OCI-LY1 (cell line): ENCODE measurements around the gene KCNIP3.
A peak's percentile ranks its signal among the peaks of the same experiment; 100 is the strongest.
"Not testable (repeated sequence)": the region's sequence is repeated elsewhere in the genome, so short reads cannot be mapped to it uniquely, and the experiment has no call there.

Experiments used
- CTCF ChIP-seq: fragments of 200-600 bp; sonication (generic), shearing (Covaris generic); IDR thresholded peaks from 2 replicates; pipeline ENCODE4 v1.5.1; 2017; ENCODE audit warnings: mild to moderate bottlenecking, antibody characterized with exemption, low read length, moderate library complexity, mixed read lengths
- EZH2 ChIP-seq: fragments of 200-600 bp; sonication (generic), shearing (Covaris generic); IDR thresholded peaks from 2 replicates; pipeline ENCODE4 v1.8.0; 2017; ENCODE audit warnings: borderline replicate concordance, mixed run types, mild to moderate bottlenecking, antibody characterized with exemption, low read length, moderate library complexity, mixed read lengths

- TF ChIP-seq CTCF = peak; percentile 70
- not testable (repeated sequence) for TF ChIP-seq EZH2
Observed at GRCh38 chr2:95414015-95414594, 117.0 kb downstream of the KCNIP3 start.
